GM19025 (cell line): ENCODE results near the gene LEPROT.

ENCODE experiments used
- ATAC-seq: cut with Tn5 transposase; IDR thresholded peaks from one replicate; pipeline ENCODE4 v1.9.1; 2021; ENCODE audit warnings: mild to moderate bottlenecking, low read depth, moderate library complexity; ENCODE audit not compliant: unreplicated experiment

The LEPROT gene

GRCh38 chr1:65409816-65410326, 10.6 kb upstream of the LEPROT start:
- ATAC-seq, result no peak

GRCh38 chr1:65412256-65412983, 8.0 kb upstream of the LEPROT start:
- no peak for ATAC-seq

GRCh38 chr1:65412984-65413375, 7.5 kb upstream of the LEPROT start:
- ATAC-seq, result no peak

GRCh38 chr1:65414538-65414937, 5.9 kb upstream of the LEPROT start:
- no peak for ATAC-seq

- ATAC-seq, result no peak
Observed at GRCh38 chr1:65416767-65417166, 3.7 kb upstream of the LEPROT start.

GRCh38 chr1:65417729-65418128, 2.7 kb upstream of the LEPROT start:
- no peak for ATAC-seq

- no peak for ATAC-seq
Observed at GRCh38 chr1:65418522-65419185, 1.8 kb upstream of the LEPROT start.

- peak; percentile 90 for ATAC-seq
Observed at GRCh38 chr1:65419681-65420589, 533 bp upstream of the LEPROT start.

GRCh38 chr1:65421351-65422025, 1.0 kb downstream of the LEPROT start:
- ATAC-seq, result no peak

GRCh38 chr1:65422241-65423203, 2.1 kb downstream of the LEPROT start:
- ATAC-seq, result no peak

- ATAC-seq, result no peak
Observed at GRCh38 chr1:65423884-65424572, 3.6 kb downstream of the LEPROT start.

- ATAC-seq, result no peak
Observed at GRCh38 chr1:65424573-65424889, 4.1 kb downstream of the LEPROT start.

GRCh38 chr1:65425006-65425405, 4.5 kb downstream of the LEPROT start:
- ATAC-seq, result no peak

- no peak for ATAC-seq
Observed at GRCh38 chr1:65425697-65426096, 5.2 kb downstream of the LEPROT start.

GRCh38 chr1:65429078-65429477, 8.6 kb downstream of the LEPROT start:
- no peak for ATAC-seq

- no peak for ATAC-seq
Observed at GRCh38 chr1:65429806-65430205, 9.3 kb downstream of the LEPROT start.

GRCh38 chr1:65431111-65431705, 10.7 kb downstream of the LEPROT start:
- ATAC-seq, result no peak

- ATAC-seq, result no peak
Observed at GRCh38 chr1:65432918-65433317, 12.4 kb downstream of the LEPROT start.
